ENCODE measurements around the gene AMER1.

AMER1 gene

DNA sequence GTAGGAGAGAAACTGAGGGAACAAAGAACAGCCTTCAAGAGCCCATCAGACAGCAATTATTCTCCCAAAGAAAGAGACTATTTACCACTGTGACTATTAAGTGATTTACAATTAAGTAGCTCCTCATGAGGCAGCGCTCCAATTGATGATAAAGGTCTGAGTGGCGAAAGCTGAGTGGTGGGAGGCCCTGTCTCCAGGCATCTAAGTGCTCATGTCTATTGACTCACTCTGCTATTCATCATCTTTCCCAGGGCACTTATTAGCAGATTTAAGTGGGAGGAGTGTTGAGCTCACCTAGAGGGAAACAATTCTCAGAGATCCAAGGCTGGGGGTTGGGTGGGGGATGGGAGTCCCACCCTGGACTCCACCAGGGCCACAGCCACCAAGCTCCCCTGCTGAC lies 23.3 kb downstream of the AMER1 start:
- DNase-seq, result no peak

GRCh38 chrX:64176876-64177275 lies 28.6 kb downstream of the AMER1 start:
- no peak for DNase-seq

DNA sequence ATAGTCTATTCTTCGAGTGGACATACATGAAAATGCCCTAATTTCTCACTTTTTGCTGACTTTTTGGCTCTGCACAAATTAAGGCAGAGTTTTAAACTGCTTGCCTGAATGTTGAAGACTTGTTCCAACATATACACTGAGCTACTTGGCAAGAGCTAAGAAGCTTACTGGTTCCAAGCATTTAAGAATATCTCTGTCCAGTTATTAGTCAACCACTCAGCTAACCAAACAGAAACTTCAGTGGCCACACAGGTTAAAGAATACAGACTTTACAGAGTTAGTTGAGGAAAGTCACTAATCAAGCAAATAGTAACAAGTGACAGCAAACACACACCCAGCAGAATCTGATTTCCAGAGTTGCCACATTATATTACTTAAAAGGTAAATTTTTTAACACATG lies 35.5 kb downstream of the AMER1 start:
- no peak for DNase-seq

DNA sequence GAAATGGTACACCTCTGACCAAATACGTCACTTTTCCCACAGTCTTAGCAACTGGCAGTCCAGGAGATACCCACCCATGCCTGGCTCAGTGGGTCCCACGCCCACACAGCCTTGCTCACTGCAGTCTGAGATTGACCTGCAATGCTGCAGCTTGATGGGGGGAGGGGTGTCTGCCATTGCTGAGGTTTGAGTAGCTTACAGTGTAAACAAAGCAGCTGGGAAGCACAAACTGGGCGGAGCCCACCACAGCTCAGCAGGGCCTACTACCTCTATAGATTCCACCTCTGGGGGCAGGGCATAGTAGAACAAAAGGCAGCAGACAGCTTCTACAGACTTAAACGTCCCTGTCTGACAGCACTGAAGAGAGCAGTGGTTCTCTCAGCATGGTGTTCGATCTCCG lies 52.7 kb downstream of the AMER1 start:
- DNase-seq, result no peak

DNA sequence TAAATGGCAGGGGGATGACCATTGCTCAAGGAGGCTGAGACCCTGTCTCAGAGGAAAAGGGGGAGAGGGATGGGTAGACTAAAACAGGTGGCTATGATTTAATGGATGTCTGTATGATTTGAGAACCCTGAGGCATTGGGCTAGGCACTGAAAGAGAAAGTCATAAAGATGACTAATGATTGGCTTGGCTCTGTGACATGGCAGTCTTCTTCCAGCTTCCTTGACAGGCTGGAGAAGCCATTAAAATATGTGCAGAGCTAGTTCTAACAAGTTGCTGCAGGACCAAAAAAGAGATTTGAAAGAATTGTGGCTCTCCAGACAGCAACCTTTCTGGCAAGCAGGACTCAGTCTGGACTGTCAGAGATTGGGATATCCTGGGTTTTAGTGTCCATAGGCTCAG lies 53.6 kb downstream of the AMER1 start:
- no peak for DNase-seq

DNA sequence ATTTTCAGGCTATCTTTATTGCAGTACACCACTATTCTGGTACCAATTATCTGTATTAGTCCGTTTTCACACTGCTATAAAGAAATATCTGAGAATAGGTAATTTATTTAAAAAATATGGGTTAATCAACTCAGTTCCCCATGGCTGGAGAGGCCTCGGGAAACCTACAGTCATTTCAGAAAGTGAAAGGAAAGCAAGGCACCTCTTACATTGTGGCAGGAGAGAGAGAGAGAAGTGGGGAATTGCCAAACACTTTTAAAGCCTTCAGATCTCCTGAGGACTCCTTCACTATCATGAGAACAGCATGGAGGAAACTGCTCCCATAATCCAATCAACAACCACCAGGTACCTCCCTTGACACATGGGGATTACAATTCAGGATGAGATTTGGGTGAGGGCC lies 54.7 kb downstream of the AMER1 start:
- no peak for DNase-seq

All from central memory CD4-positive, alpha-beta T cell (primary cell).